ENCODE measurements around the gene ATP4A. TPM values are rescaled to one million over a fixed set of nuclear protein-coding genes. Genes with fewer than 3 reads are reported as not detected.

The ATP4A gene
- total RNA-seq, 2 donors from 2014 or later, result 0.18 TPM; not detected in 1

DNA sequence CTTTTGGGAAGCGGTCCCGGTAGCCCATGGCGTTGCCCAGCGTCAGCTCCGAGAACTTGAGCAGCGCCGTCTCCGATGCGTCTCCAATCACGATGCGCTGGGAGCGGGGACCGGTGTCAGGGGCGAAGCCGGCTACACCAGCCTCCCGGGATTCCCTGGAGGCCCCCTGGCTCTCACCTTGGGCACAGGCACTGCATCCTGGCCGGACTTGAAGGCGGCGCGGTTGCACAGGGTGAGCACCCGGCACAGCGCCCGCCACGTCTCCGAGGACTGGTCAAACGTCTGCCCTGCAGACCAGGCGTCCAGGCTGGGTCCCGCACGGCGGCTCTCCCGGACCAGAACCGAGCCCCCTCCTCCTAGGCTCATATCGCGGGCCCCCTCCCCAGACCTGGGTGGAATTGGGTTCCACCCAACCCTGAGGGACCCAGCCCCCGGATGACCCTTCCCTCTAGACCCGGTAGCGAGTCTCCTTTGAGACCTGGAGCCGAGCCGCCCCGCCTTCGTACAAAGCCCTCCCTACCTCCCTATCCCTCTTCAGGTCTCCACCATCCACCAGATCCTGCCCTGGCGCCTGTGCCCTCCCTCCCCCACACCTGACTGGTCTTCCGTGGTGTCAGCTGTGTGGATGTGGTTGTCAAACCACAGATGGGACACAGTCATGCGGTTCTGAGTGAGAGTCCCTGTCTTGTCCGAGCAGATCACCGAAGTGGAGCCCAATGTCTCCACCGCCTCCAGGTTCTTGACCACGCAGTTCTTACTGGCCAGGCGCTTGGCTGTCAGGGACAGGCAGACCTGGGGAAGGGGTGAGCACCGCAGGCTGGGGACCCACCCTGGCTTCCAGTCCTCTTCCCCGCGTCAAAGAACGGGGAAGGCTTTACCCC lies 4.8 kb downstream of the ATP4A start:
- no peak for DNase-seq
- WGBS, 2 experiments (ENCODE audit: insufficient coverage in 1 of 2, insufficient read length in 1 of 2), result 47 to 65% methylated on average over 31 to 53 of the region's 53 CpGs
- no peaks in the 10 kb centered on the region for H3K9me3 ChIP-seq (ENCODE audit: control insufficient read depth, low read length)
- H3K4me1 Mint-ChIP-seq, result no peaks in the 10 kb centered on the region
- H3K36me3 Mint-ChIP-seq (ENCODE audit: low read depth), result no peaks in the 10 kb centered on the region
- peaks cover 80% of the 10 kb centered on the region for H3K27me3 Mint-ChIP-seq (ENCODE audit: insufficient read depth)
- H3K27ac ChIP-seq (ENCODE audit: low read depth, low read length), result no peak overlapping the region
- H3K27ac Mint-ChIP-seq, result no peak overlapping the region
- no peaks in the 10 kb centered on the region for H3K9me3 Mint-ChIP-seq
- TF ChIP-seq, protein P1, sequence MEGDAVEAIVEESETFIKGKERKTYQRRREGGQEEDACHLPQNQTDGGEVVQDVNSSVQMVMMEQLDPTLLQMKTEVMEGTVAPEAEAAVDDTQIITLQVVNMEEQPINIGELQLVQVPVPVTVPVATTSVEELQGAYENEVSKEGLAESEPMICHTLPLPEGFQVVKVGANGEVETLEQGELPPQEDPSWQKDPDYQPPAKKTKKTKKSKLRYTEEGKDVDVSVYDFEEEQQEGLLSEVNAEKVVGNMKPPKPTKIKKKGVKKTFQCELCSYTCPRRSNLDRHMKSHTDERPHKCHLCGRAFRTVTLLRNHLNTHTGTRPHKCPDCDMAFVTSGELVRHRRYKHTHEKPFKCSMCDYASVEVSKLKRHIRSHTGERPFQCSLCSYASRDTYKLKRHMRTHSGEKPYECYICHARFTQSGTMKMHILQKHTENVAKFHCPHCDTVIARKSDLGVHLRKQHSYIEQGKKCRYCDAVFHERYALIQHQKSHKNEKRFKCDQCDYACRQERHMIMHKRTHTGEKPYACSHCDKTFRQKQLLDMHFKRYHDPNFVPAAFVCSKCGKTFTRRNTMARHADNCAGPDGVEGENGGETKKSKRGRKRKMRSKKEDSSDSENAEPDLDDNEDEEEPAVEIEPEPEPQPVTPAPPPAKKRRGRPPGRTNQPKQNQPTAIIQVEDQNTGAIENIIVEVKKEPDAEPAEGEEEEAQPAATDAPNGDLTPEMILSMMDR (conservative IDR thresholded peaks at IDR 0.05), result peak; percentile 26
- no peak overlapping the region for H3K9ac ChIP-seq (ENCODE audit: extremely low read depth, low read length, poor library complexity, severe bottlenecking)
- H3K4me3 Mint-ChIP-seq, result peak overlapping the region; percentile 65
- no peaks in the 10 kb centered on the region for H3K4me1 ChIP-seq (ENCODE audit: control insufficient read depth, insufficient read depth, low read length)
- peaks cover 37% of the 10 kb centered on the region for H3K27me3 ChIP-seq (ENCODE audit: control insufficient read depth, insufficient read depth, low read length, poor library complexity, severe bottlenecking)
- H3K36me3 ChIP-seq (ENCODE audit: control insufficient read depth, insufficient read depth, low read length), result no peaks in the 10 kb centered on the region
- H3K4me3 ChIP-seq (ENCODE audit: low read length), result peak overlapping the region; percentile 72

DNA sequence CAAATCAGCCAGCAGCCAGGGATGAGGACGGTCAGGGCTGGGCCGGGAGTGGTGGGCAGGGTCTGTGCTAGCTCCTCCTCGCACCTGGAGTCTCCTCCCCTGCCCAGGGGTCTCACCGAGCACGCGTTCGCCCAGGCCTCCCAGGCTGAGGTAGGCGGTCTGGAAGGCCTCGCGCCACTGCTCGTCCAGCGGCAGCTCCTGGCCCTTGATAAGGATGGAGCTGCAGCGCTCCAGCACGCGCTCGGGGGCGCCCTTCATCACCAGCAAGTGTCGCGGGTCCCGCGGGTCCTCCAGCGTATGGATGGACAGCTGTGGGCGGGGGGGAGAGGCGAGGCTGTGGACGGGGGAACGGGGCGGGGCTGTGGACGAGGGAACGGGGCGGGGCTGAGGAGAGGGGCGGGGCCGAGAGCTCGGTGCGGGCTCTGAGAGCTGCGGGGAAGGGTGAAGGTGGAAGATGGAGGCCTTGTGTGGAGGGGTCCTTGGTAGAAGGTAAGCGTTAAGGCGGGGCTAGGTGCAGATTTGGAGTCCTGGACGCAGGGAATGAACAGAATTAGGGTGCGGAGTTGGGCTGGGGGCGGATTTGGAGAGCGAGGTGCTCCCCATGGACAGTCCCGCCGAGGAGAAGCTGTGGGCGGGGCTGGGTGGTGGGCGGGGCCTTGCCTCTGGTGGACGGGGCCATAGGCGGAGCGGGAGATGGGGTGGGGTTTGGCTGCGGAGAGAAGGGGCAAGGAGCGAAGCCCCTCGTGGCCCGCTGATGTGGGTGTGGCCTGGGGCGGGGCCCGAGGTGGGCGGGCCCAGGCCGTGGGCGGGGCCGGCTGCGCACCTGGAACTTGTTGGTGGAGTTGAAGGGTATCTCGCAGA lies 5.7 kb downstream of the ATP4A start:
- H3K27me3 ChIP-seq (ENCODE audit: control insufficient read depth, insufficient read depth, low read length, poor library complexity, severe bottlenecking), result peaks cover 37% of the 10 kb centered on the region
- DNase-seq, result peak; percentile 100
- no peaks in the 10 kb centered on the region for H3K4me1 ChIP-seq (ENCODE audit: control insufficient read depth, insufficient read depth, low read length)
- H3K36me3 ChIP-seq (ENCODE audit: control insufficient read depth, insufficient read depth, low read length), result no peaks in the 10 kb centered on the region
- H3K27ac ChIP-seq (ENCODE audit: low read depth, low read length), result no peak overlapping the region
- no peaks in the 10 kb centered on the region for H3K9me3 ChIP-seq (ENCODE audit: control insufficient read depth, low read length)
- peak overlapping the region; percentile 72 for H3K4me3 ChIP-seq (ENCODE audit: low read length)
- Mint-ChIP-seq H3K9me3 (no peaks in the 10 kb centered on the region), H3K36me3 (ENCODE audit: low read depth) (no peaks in the 10 kb centered on the region), H3K27ac (peak overlapping the region; percentile 72), H3K4me1 (no peaks in the 10 kb centered on the region), H3K4me3 (peak overlapping the region; percentile 65), H3K27me3 (ENCODE audit: insufficient read depth) (peaks cover 83% of the 10 kb centered on the region)
- TF ChIP-seq, protein P1 (conservative IDR thresholded peaks at IDR 0.05), result no peak
- H3K9ac ChIP-seq (ENCODE audit: extremely low read depth, low read length, poor library complexity, severe bottlenecking), result no peak overlapping the region
- WGBS, 2 experiments (ENCODE audit: insufficient coverage in 1 of 2, insufficient read length in 1 of 2), result 2 to 5% methylated on average over 7 to 59 of the region's 60 CpGs

DNA sequence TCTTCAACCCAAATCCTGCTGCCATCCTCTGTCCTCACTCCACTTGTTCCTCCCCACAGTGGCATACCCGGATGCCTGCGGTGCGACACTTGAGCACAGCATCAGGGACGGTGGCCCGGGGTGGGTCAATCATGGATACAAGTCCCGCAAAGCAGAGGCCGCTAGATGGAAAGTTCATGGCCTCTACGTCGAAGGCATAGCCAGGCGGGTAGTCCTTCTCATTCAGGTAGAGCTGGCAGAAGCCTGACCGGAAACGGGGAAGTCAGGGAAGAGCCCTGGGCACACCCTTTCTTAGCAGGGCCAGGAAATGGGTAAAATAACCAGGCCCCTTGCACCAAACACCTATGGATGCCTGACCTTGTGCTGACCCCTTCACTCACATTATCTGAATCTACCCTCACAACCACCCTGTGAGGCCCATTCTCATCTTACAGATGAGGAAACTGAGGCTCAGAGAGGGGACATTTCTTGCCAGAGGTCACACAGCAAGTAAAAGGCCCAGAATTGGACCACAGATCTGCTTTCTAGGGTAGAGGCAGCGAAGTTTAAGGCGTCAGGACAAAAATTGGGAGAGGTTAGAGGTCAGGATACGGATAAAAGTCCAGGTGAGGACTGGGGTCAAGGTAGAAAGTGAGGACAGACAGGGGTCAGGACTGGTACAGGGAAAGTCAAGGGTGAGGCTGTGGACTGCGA lies 6.5 kb downstream of the ATP4A start:
- TF ChIP-seq, protein P1 (conservative IDR thresholded peaks at IDR 0.05), result no peak
- Histone ChIP-seq H3K27me3 (ENCODE audit: control insufficient read depth, insufficient read depth, low read length, poor library complexity, severe bottlenecking) (peaks cover 37% of the 10 kb centered on the region), H3K9me3 (ENCODE audit: control insufficient read depth, low read length) (no peaks in the 10 kb centered on the region), H3K9ac (ENCODE audit: extremely low read depth, low read length, poor library complexity, severe bottlenecking) (no peak overlapping the region), H3K4me3 (ENCODE audit: low read length) (no peak overlapping the region), H3K4me1 (ENCODE audit: control insufficient read depth, insufficient read depth, low read length) (no peaks in the 10 kb centered on the region), H3K36me3 (ENCODE audit: control insufficient read depth, insufficient read depth, low read length) (no peaks in the 10 kb centered on the region), H3K27ac (ENCODE audit: low read depth, low read length) (no peak overlapping the region)
- Mint-ChIP-seq H3K27ac (no peak overlapping the region), H3K4me3 (peak overlapping the region; percentile 65), H3K9me3 (no peaks in the 10 kb centered on the region), H3K36me3 (ENCODE audit: low read depth) (no peaks in the 10 kb centered on the region), H3K4me1 (no peaks in the 10 kb centered on the region), H3K27me3 (ENCODE audit: insufficient read depth) (peaks cover 76% of the 10 kb centered on the region)
- no peak for DNase-seq
- 85 to 94% methylated on average over 15 to 16 of the region's 16 CpGs for WGBS, 2 experiments (ENCODE audit: insufficient coverage in 1 of 2, insufficient read length in 1 of 2)
